Measurements from ENCODE around the gene RAP1B.

Gene RAP1B

DNA sequence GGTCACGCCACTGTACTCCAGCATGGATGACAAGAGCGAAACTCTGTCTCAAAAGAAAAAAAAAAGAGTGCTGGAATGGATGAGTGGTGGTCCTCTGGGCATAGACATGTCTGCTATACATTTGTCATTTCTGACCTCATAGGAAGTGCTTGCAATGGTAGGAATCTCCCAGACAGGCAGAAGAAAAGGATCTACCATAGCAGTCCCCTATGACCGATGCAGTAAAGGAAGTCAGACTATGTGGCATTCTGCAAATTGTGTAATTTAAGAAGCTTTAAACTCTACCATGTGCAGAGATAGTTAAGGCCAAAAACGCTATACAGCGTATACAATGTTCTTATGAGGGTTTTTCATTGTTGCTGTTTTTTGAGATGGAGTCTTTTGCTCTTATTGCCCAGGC lies 24.7 kb upstream of the RAP1B start:
- H3K9me3 ChIP-seq (ENCODE audit: control insufficient read depth, low read depth, low read length): no peaks in the 10 kb centered on the region

DNA sequence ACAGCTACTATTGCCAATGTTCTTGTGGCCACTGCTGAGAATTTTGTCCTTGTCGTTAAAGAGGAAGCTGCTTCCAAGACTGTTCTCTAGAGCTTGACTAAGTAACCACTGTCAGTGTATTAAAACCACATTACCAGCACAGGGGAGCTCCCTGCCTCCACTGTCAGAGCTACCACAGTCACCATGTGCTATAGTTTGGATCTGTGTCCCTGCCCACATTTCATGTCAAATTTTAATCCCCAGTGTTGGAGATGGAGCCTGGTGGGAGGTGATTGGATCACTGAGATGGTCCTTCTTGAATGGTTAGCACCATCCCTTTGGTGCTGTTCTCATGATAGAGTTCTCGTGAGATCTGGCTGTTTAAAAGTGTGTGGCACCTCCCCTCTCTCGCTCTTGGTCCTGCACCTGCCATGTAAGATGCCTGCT lies 23.2 kb upstream of the RAP1B start:
- Histone ChIP-seq H3K27ac (ENCODE audit: low read length) (no peak overlapping the region), H3K4me1 (ENCODE audit: control insufficient read depth, low read depth, low read length) (peaks cover 3% of the 10 kb centered on the region), H3K9ac (ENCODE audit: low read length) (no peak overlapping the region), H3K4me3 (ENCODE audit: low read length) (no peak overlapping the region), H3K27me3 (ENCODE audit: control insufficient read depth, insufficient read depth, low read length) (no peaks in the 10 kb centered on the region), H3K9me3 (ENCODE audit: control insufficient read depth, low read depth, low read length) (no peaks in the 10 kb centered on the region), H3K36me3 (ENCODE audit: control insufficient read depth, low read depth, low read length) (no peaks in the 10 kb centered on the region)

More for the DNA sequence above, 24.7 kb upstream of the RAP1B start:
- no peaks in the 10 kb centered on the region for H3K36me3 ChIP-seq (ENCODE audit: control insufficient read depth, low read depth, low read length)
- no peak overlapping the region for H3K4me3 ChIP-seq (ENCODE audit: low read length)
- H3K27me3 ChIP-seq (ENCODE audit: control insufficient read depth, insufficient read depth, low read length): no peaks in the 10 kb centered on the region
- H3K27ac ChIP-seq (ENCODE audit: low read length): no peak overlapping the region
- H3K9ac ChIP-seq (ENCODE audit: low read length): no peak overlapping the region
- H3K4me1 ChIP-seq (ENCODE audit: control insufficient read depth, low read depth, low read length): peaks cover 3% of the 10 kb centered on the region

- Histone ChIP-seq H3K27ac (ENCODE audit: low read length) (no peak overlapping the region), H3K9me3 (ENCODE audit: control insufficient read depth, low read depth, low read length) (no peaks in the 10 kb centered on the region), H3K9ac (ENCODE audit: low read length) (no peak overlapping the region), H3K27me3 (ENCODE audit: control insufficient read depth, insufficient read depth, low read length) (no peaks in the 10 kb centered on the region), H3K4me1 (ENCODE audit: control insufficient read depth, low read depth, low read length) (peaks cover 3% of the 10 kb centered on the region), H3K4me3 (ENCODE audit: low read length) (no peak overlapping the region), H3K36me3 (ENCODE audit: control insufficient read depth, low read depth, low read length) (no peaks in the 10 kb centered on the region)
These were observed 21.5 kb upstream of the RAP1B start for GRCh38 chr12:68589194-68589593.

- no peaks in the 10 kb centered on the region for H3K36me3 ChIP-seq (ENCODE audit: control insufficient read depth, low read depth, low read length)
- no peaks in the 10 kb centered on the region for H3K9me3 ChIP-seq (ENCODE audit: control insufficient read depth, low read depth, low read length)
- no peak overlapping the region for H3K4me3 ChIP-seq (ENCODE audit: low read length)
- no peak overlapping the region for H3K27ac ChIP-seq (ENCODE audit: low read length)
- H3K9ac ChIP-seq (ENCODE audit: low read length): no peak overlapping the region
- H3K27me3 ChIP-seq (ENCODE audit: control insufficient read depth, insufficient read depth, low read length): no peaks in the 10 kb centered on the region
- no peaks in the 10 kb centered on the region for H3K4me1 ChIP-seq (ENCODE audit: control insufficient read depth, low read depth, low read length)
These were observed 18.8 kb upstream of the RAP1B start for GRCh38 chr12:68591734-68592418.

GRCh38 chr12:68595241-68595640 lies 15.5 kb upstream of the RAP1B start:
- Histone ChIP-seq H3K27ac (ENCODE audit: low read length) (no peak overlapping the region), H3K9me3 (ENCODE audit: control insufficient read depth, low read depth, low read length) (no peaks in the 10 kb centered on the region), H3K27me3 (ENCODE audit: control insufficient read depth, insufficient read depth, low read length) (no peaks in the 10 kb centered on the region), H3K9ac (ENCODE audit: low read length) (no peak overlapping the region), H3K4me1 (ENCODE audit: control insufficient read depth, low read depth, low read length) (no peaks in the 10 kb centered on the region), H3K4me3 (ENCODE audit: low read length) (no peak overlapping the region), H3K36me3 (ENCODE audit: control insufficient read depth, low read depth, low read length) (no peaks in the 10 kb centered on the region)

GRCh38 chr12:68601767-68602166 lies 8.9 kb upstream of the RAP1B start:
- H3K9me3 ChIP-seq (ENCODE audit: control insufficient read depth, low read depth, low read length): no peaks in the 10 kb centered on the region
- no peaks in the 10 kb centered on the region for H3K36me3 ChIP-seq (ENCODE audit: control insufficient read depth, low read depth, low read length)
- no peaks in the 10 kb centered on the region for H3K27me3 ChIP-seq (ENCODE audit: control insufficient read depth, insufficient read depth, low read length)
- no peak overlapping the region for H3K27ac ChIP-seq (ENCODE audit: low read length)
- H3K4me3 ChIP-seq (ENCODE audit: low read length): no peak overlapping the region
- H3K9ac ChIP-seq (ENCODE audit: low read length): no peak overlapping the region
- no peaks in the 10 kb centered on the region for H3K4me1 ChIP-seq (ENCODE audit: control insufficient read depth, low read depth, low read length)

- Histone ChIP-seq H3K36me3 (ENCODE audit: control insufficient read depth, low read depth, low read length) (no peaks in the 10 kb centered on the region), H3K27ac (ENCODE audit: low read length) (no peak overlapping the region), H3K9ac (ENCODE audit: low read length) (no peak overlapping the region), H3K9me3 (ENCODE audit: control insufficient read depth, low read depth, low read length) (no peaks in the 10 kb centered on the region), H3K27me3 (ENCODE audit: control insufficient read depth, insufficient read depth, low read length) (no peaks in the 10 kb centered on the region), H3K4me1 (ENCODE audit: control insufficient read depth, low read depth, low read length) (peaks cover 4% of the 10 kb centered on the region), H3K4me3 (ENCODE audit: low read length) (no peak overlapping the region)
These were observed 8.0 kb upstream of the RAP1B start for GRCh38 chr12:68602720-68603119.

DNA sequence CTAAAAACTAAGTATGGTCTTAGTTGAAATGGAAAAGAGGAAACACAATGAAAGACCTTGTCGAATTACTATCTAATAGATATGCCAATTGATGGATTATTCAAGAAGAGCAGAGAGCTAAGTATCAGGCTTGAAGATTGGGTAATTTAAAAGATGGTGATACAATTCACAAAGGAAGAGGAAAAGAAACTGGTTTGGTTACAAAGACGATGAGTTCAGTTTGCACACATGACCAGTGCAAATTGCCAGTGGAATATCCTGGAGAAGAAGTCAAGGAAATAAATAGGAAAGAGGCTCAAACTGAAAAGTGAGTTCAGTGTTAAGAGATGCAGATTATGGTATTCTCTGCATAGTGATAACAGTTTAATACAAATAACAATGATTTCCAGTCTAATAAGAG lies 2.5 kb upstream of the RAP1B start:
- no peaks in the 10 kb centered on the region for H3K9me3 ChIP-seq (ENCODE audit: control insufficient read depth, low read depth, low read length)
- H3K4me3 ChIP-seq (ENCODE audit: low read length): no peak overlapping the region
- H3K9ac ChIP-seq (ENCODE audit: low read length): no peak overlapping the region
- no peaks in the 10 kb centered on the region for H3K36me3 ChIP-seq (ENCODE audit: control insufficient read depth, low read depth, low read length)
- no peak overlapping the region for H3K27ac ChIP-seq (ENCODE audit: low read length)
- no peaks in the 10 kb centered on the region for H3K27me3 ChIP-seq (ENCODE audit: control insufficient read depth, insufficient read depth, low read length)
- peaks cover 24% of the 10 kb centered on the region for H3K4me1 ChIP-seq (ENCODE audit: control insufficient read depth, low read depth, low read length)

DNA sequence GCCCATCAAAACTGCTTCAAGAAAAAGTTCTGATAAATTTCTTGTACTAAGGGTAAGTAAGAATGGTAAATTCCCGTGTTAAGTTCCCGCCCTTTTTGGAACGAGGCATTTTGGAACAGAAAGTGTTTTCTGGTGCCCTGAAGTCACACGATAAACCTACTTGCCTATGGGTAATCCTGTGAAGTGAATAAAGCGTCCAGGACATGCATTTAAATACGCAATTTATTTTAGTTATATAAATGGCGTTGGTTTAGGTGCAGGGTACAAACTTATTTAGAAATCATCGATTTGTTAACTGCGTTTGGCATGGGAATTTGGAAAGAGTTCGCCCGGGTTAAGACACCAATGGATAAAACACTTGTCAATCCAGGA lies 715 bp upstream of the RAP1B start:
- Histone ChIP-seq H3K36me3 (ENCODE audit: control insufficient read depth, low read depth, low read length) (peaks cover 4% of the 10 kb centered on the region), H3K9ac (ENCODE audit: low read length) (peak overlapping the region; percentile 94), H3K27ac (ENCODE audit: low read length) (peak overlapping the region; percentile 93), H3K27me3 (ENCODE audit: control insufficient read depth, insufficient read depth, low read length) (no peaks in the 10 kb centered on the region), H3K4me1 (ENCODE audit: control insufficient read depth, low read depth, low read length) (peaks cover 30% of the 10 kb centered on the region), H3K9me3 (ENCODE audit: control insufficient read depth, low read depth, low read length) (no peaks in the 10 kb centered on the region), H3K4me3 (ENCODE audit: low read length) (peak overlapping the region; percentile 91)

GRCh38 chr12:68611094-68611805 lies 551 bp downstream of the RAP1B start:
- Histone ChIP-seq H3K27ac (ENCODE audit: low read length) (no peak overlapping the region), H3K9me3 (ENCODE audit: control insufficient read depth, low read depth, low read length) (no peaks in the 10 kb centered on the region), H3K9ac (ENCODE audit: low read length) (peak overlapping the region; percentile 81), H3K36me3 (ENCODE audit: control insufficient read depth, low read depth, low read length) (peaks cover 4% of the 10 kb centered on the region), H3K4me3 (ENCODE audit: low read length) (peak overlapping the region; percentile 91), H3K27me3 (ENCODE audit: control insufficient read depth, insufficient read depth, low read length) (no peaks in the 10 kb centered on the region), H3K4me1 (ENCODE audit: control insufficient read depth, low read depth, low read length) (peaks cover 30% of the 10 kb centered on the region)

DNA sequence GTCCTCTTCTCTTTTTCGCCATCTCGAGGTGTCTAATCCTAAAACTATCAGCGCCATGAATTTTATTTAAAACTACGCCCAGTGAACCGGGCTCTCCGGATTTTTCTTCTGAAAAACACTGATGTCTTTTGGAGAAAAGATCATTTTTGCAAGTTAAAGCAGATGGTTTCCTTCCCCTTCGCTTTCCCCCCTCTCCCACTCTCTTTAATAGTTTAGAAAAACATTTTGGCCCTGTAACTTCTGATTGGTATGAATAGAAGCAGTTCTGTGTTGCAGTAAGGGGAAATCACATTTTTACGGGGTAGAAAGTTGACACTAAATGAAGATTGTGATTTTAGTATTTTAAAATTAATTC lies 1.1 kb downstream of the RAP1B start:
- H3K27ac ChIP-seq (ENCODE audit: low read length): no peak overlapping the region
- peaks cover 4% of the 10 kb centered on the region for H3K36me3 ChIP-seq (ENCODE audit: control insufficient read depth, low read depth, low read length)
- peak overlapping the region; percentile 90 for H3K4me3 ChIP-seq (ENCODE audit: low read length)
- H3K4me1 ChIP-seq (ENCODE audit: control insufficient read depth, low read depth, low read length): peaks cover 30% of the 10 kb centered on the region
- H3K9ac ChIP-seq (ENCODE audit: low read length): peak overlapping the region; percentile 81
- no peaks in the 10 kb centered on the region for H3K27me3 ChIP-seq (ENCODE audit: control insufficient read depth, insufficient read depth, low read length)
- no peaks in the 10 kb centered on the region for H3K9me3 ChIP-seq (ENCODE audit: control insufficient read depth, low read depth, low read length)

GRCh38 chr12:68612202-68612601 lies 1.5 kb downstream of the RAP1B start:
- peaks cover 30% of the 10 kb centered on the region for H3K4me1 ChIP-seq (ENCODE audit: control insufficient read depth, low read depth, low read length)
- no peaks in the 10 kb centered on the region for H3K27me3 ChIP-seq (ENCODE audit: control insufficient read depth, insufficient read depth, low read length)
- peak overlapping the region; percentile 81 for H3K9ac ChIP-seq (ENCODE audit: low read length)
- H3K36me3 ChIP-seq (ENCODE audit: control insufficient read depth, low read depth, low read length): peaks cover 4% of the 10 kb centered on the region
- H3K27ac ChIP-seq (ENCODE audit: low read length): no peak overlapping the region
- H3K4me3 ChIP-seq (ENCODE audit: low read length): peak overlapping the region; percentile 90
- no peaks in the 10 kb centered on the region for H3K9me3 ChIP-seq (ENCODE audit: control insufficient read depth, low read depth, low read length)
